OCI-LY7 (cell line): ENCODE data around the gene CERS1.

Experiments used
- CTCF ChIP-seq: fragments of 200-600 bp; sonication (generic); conservative IDR thresholded peaks from 2 replicates; pipeline ENCODE4 v1.5.1; 2014; ENCODE audit warnings: mild to moderate bottlenecking, antibody characterized with exemption, low read length, moderate library complexity, mixed read lengths
- EZH2phosphoT487 ChIP-seq: fragments of 200-600 bp; sonication (generic); IDR thresholded peaks from 2 replicates; pipeline ENCODE4 v1.6.1; 2018; ENCODE audit warnings: low read depth, borderline replicate concordance, mild to moderate bottlenecking, mixed run types, antibody characterized with exemption, low read length, moderate library complexity, mixed read lengths

GRCh38 chr19:18919086-18919899 is 23.3 kb upstream of the CERS1 start, which contains the start of the genes COPE and DDX49:
- TF ChIP-seq CTCF, result no peak
- no peak for TF ChIP-seq EZH2phosphoT487
